Stimulated activated CD8-positive, alpha-beta memory T cell treated with anti-CD3 and anti-CD28 coated beads, Interleukin-7, amount 100 ng/mL, for 48 hours (primary cell): Measurements from ENCODE around the gene TWIST1.

Source experiments
- DNase-seq, 2 donors: peaks; one replicate each; pipeline ENCODE4 v3.0.0-alpha.2; 2020; ENCODE audit warnings: low read depth in 1 of 2; ENCODE audit errors: extremely low read depth in 1 of 2

Gene TWIST1

GRCh38 chr7:19113855-19114550, 3.4 kb downstream of the TWIST1 start:
- no peak for DNase-seq

- DNase-seq = no peak
These were observed 4.5 kb downstream of the TWIST1 start for GRCh38 chr7:19113002-19113350.

GRCh38 chr7:19112274-19113001, 5.0 kb downstream of the TWIST1 start:
- no peak for DNase-seq

GRCh38 chr7:19111474-19112273, 5.8 kb downstream of the TWIST1 start:
- DNase-seq = no peak

GRCh38 chr7:19110776-19111175, 6.7 kb downstream of the TWIST1 start:
- no peak for DNase-seq

GRCh38 chr7:19110026-19110730, 7.3 kb downstream of the TWIST1 start:
- DNase-seq = no peak

GRCh38 chr7:19109000-19109946, 8.2 kb downstream of the TWIST1 start:
- no peak for DNase-seq

GRCh38 chr7:19107356-19108146, 9.9 kb downstream of the TWIST1 start:
- DNase-seq = no peak

GRCh38 chr7:19107081-19107355, 10.4 kb downstream of the TWIST1 start:
- no peak for DNase-seq

- DNase-seq = no peak
These were observed 11.0 kb downstream of the TWIST1 start for GRCh38 chr7:19106241-19107080.

- no peak for DNase-seq
These were observed 11.9 kb downstream of the TWIST1 start for GRCh38 chr7:19105546-19105945.

- DNase-seq = no peak
These were observed 12.6 kb downstream of the TWIST1 start for GRCh38 chr7:19104811-19105210.

- DNase-seq = no peak
These were observed 14.6 kb downstream of the TWIST1 start for GRCh38 chr7:19102884-19103283.

- DNase-seq = no peak
These were observed 15.5 kb downstream of the TWIST1 start for GRCh38 chr7:19101909-19102308.

- no peak for DNase-seq
These were observed 16.0 kb downstream of the TWIST1 start for GRCh38 chr7:19101472-19101871.

- no peak for DNase-seq
These were observed 17.5 kb downstream of the TWIST1 start for GRCh38 chr7:19099924-19100323.

GRCh38 chr7:19099194-19099593, 18.2 kb downstream of the TWIST1 start:
- no peak for DNase-seq

GRCh38 chr7:19098510-19098909, 18.9 kb downstream of the TWIST1 start:
- no peak for DNase-seq
